GM06990 (cell line): ENCODE data around the gene DNAL4.

Experiments used
- DNase-seq: peaks from one replicate; pipeline ENCODE4 v3.0.0-alpha.2; 2011; ENCODE audit not compliant: insufficient read length; ENCODE audit errors: extremely low read depth
- H3K27me3 ChIP-seq: replicated peaks from 2 replicates; pipeline ENCODE4 v1.6.0; 2011; ENCODE audit warnings: low read length; ENCODE audit not compliant: control insufficient read depth, insufficient read depth
- H3K36me3 ChIP-seq: 2 replicates; pipeline ENCODE4 v1.5.1; 2011; ENCODE audit warnings: low read length; ENCODE audit not compliant: control insufficient read depth, insufficient read depth
- H3K4me3 ChIP-seq: replicated peaks from 2 replicates; pipeline ENCODE4 v1.5.1; 2011; ENCODE audit warnings: low read depth, mild to moderate bottlenecking, control low read depth, low read length
- TF ChIP-seq, protein P1 (sequence below): IDR thresholded peaks from 2 replicates; pipeline ENCODE4 v1.5.1; 2011; ENCODE audit warnings: low read length, control low read depth, mild to moderate bottlenecking, inconsistent platforms; ENCODE audit not compliant: insufficient read depth, poor library complexity, severe bottlenecking

DNAL4 gene

DNA sequence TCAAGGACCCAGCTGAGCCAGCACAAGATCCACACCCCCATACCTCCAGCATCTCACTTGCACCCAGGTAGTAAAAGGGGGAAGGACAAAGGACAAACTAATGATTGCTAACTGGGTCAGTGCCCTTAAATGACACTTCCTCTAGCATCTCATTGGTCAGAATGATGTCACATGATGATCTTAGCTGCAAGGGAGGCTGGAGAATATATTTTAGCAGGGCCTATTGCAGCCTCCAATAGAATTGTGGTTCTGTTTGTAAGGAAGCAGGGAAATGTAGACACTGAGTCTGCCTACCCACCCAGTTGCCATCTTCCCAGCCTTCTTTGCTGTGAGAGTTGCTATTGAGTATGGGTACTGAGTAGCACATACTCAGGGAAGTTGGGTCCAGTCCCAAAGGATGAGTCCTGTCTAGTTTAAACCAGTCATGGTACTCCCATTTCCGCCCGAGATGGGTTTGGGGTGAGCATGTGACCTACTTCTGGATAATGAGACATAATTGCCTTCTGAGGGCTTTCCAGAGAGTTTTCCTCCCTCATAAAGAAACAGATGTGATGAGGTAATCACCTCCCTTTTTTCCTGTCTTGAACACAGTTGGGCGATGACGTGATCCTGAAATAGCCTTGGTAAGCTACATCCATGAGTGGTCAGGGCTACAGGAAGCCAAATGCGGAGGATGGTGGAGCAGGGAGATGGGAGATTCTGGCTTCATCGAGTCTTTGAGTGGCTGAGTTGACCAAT is 5.5 kb upstream of the DNAL4 start:
- TF ChIP-seq, protein P1, sequence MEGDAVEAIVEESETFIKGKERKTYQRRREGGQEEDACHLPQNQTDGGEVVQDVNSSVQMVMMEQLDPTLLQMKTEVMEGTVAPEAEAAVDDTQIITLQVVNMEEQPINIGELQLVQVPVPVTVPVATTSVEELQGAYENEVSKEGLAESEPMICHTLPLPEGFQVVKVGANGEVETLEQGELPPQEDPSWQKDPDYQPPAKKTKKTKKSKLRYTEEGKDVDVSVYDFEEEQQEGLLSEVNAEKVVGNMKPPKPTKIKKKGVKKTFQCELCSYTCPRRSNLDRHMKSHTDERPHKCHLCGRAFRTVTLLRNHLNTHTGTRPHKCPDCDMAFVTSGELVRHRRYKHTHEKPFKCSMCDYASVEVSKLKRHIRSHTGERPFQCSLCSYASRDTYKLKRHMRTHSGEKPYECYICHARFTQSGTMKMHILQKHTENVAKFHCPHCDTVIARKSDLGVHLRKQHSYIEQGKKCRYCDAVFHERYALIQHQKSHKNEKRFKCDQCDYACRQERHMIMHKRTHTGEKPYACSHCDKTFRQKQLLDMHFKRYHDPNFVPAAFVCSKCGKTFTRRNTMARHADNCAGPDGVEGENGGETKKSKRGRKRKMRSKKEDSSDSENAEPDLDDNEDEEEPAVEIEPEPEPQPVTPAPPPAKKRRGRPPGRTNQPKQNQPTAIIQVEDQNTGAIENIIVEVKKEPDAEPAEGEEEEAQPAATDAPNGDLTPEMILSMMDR = no peak
- no peaks in the 10 kb centered on the region for H3K36me3 ChIP-seq
- no peak overlapping the region for H3K4me3 ChIP-seq
- H3K27me3 ChIP-seq = no peaks in the 10 kb centered on the region; the same call in 1 of the 2 replicates
- no peak for DNase-seq

DNA sequence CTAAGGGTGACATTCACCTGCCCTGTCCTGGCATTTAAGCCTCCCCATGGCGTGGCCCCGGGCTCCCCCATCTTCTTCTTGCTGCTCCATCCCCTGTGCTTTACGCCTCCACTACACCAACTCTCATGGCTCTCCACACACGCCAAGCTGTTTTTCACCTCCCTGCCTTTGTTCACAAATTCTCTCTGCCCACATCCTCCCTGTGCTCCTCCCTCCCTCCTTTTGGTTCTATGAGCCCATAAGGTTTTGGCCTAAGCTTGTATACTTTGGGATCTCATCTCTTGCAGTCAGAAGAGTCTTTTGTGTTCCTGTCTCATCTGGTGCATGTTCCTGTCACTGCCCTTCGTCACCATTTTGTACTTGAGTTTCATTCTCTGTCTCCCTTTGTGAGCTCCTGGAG is 4.6 kb upstream of the DNAL4 start:
- TF ChIP-seq, protein P1 = no peak
- Histone ChIP-seq H3K27me3 (no peaks in the 10 kb centered on the region; the same call in 1 of the 2 replicates), H3K4me3 (no peak overlapping the region), H3K36me3 (no peaks in the 10 kb centered on the region)
- no peak for DNase-seq

DNA sequence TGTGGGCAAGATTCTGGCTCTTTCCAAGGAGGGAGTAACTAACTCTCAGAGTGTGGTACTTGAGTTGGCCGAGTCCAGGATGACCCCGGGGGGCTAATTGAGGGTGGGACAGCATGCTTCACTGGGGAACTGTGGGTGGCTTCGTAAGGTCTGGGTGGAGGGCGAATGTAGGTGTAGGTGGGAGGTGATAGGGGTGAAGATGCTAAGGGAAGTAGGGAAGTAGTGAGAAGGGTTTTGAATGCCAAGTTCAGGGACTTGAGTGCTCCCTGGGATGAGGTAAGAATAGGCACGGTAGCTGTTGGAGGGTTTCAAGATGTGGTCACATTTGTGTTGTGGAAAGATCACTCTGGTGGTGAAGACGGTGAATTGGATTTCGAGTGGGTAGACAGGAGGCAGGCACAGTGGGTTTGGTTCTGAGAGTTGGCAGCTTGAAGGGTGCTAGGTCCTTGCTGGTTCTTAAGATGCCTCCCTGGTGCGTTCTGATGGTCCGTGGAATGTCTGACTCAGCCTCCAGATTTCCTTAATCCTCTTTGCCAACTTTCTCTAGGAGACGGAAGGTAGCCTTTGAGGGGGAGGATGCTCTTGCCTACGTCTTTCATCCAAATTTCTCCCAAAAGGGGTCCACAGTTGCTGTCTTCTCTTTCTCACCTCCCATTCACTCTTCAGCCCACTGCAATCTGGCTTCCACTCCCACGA is 2.5 kb upstream of the DNAL4 start:
- no peak for DNase-seq
- Histone ChIP-seq H3K36me3 (no peaks in the 10 kb centered on the region), H3K4me3 (no peak overlapping the region), H3K27me3 (no peaks in the 10 kb centered on the region)
- TF ChIP-seq, protein P1 = no peak

DNA sequence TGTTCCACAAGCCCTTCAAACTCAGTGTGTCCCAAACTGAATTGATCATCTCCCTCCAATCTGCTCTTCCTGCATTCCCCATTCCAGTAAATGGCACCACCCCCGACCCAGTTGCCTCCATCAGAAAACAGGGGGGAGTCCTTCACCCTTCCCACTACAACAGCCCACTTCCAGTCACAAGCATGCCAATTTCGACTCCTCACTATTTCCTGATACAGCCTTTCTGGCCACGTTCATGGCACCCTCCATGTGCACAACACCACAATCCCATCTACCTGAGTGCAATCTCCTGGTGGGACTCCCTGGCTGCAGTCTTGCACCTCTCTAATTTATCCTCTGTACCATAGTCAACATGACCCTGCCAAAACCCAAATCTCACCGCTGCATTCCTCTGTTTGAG is 1.6 kb upstream of the DNAL4 start:
- H3K27me3 ChIP-seq = no peaks in the 10 kb centered on the region
- no peak overlapping the region for H3K4me3 ChIP-seq
- TF ChIP-seq, protein P1 = no peak
- DNase-seq = no peak
- no peaks in the 10 kb centered on the region for H3K36me3 ChIP-seq

DNA sequence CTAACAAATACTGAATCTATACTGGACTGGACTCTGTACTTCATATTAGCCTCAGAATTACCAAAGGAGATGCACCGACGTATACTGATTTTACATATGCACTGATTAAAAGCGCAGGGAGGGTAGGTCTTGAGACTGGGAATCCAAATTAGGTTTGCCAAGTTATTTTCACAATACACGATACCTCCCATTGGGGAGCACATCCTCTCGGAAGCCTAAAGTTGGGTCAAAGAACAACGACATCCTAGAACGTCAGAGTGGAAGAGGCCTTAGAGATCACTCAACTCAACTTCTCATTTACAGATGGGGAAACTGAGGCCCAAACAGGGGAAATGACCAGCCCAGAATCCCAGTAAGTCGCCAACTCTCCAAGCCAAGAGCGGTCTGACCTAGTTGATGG is 626 bp downstream of the DNAL4 start:
- Histone ChIP-seq H3K27me3 (no peaks in the 10 kb centered on the region), H3K4me3 (peak overlapping the region; percentile 97), H3K36me3 (no peaks in the 10 kb centered on the region; the same call in 1 of the 2 replicates)
- DNase-seq = no peak
- TF ChIP-seq, protein P1 = no peak
